Chondrocyte (in vitro differentiated cells): ENCODE results near the gene KRT4. TPM values are rescaled to one million over a fixed set of nuclear protein-coding genes. Genes with fewer than 3 reads are reported as not detected.
A peak's percentile ranks its signal among the peaks of the same experiment; 100 is the strongest.

Experiments used
- DNase-seq: peaks from one replicate; pipeline ENCODE4 v3.0.0; 2021; ENCODE audit warnings: mixed read lengths, low spot score
- H3K27ac Mint-ChIP-seq: one replicate; pipeline ENCODE4 v1.8.0; 2021; ENCODE audit warnings: mild to moderate bottlenecking, moderate library complexity, mixed read lengths; ENCODE audit not compliant: unreplicated experiment
- H3K27me3 Mint-ChIP-seq: 2 replicates; pipeline ENCODE4 v1.8.0; 2021; ENCODE audit warnings: low read depth, mixed read lengths
- H3K36me3 Mint-ChIP-seq: 2 replicates; pipeline ENCODE4 v1.8.0; 2021; ENCODE audit warnings: low read depth, mixed read lengths
- H3K4me1 Mint-ChIP-seq: 2 replicates; pipeline ENCODE4 v1.8.0; 2021; ENCODE audit warnings: low read depth, mild to moderate bottlenecking, mixed read lengths
- H3K4me3 Mint-ChIP-seq: one replicate; pipeline ENCODE4 v1.8.0; 2021; ENCODE audit warnings: mild to moderate bottlenecking, moderate library complexity, mixed read lengths; ENCODE audit not compliant: unreplicated experiment
- H3K9me3 Mint-ChIP-seq: 2 replicates; pipeline ENCODE4 v1.8.0; 2021; ENCODE audit warnings: low read depth, mixed read lengths
- total RNA-seq: library from RNA; stranded (reverse); gene quantifications from 3 replicates; pipeline ENCODE4 v1.2.1, GENCODE V29; 2021
- TF ChIP-seq, protein P1 (sequence below): fragments of 200-600 bp; sonication (generic); IDR thresholded peaks from 2 replicates; pipeline ENCODE4 v1.5.0; 2021; ENCODE audit warnings: antibody characterized with exemption, mild to moderate bottlenecking, moderate library complexity

Gene KRT4
- total RNA-seq, 1 donor from 2014 or later, result 0.90 TPM

GRCh38 chr12:52836042-52836466 lies 22.1 kb upstream of the KRT4 start:
- no peak overlapping the region for H3K4me3 Mint-ChIP-seq
- peaks cover 2% of the 10 kb centered on the region for H3K27me3 Mint-ChIP-seq
- peak; percentile 75 for DNase-seq

DNA sequence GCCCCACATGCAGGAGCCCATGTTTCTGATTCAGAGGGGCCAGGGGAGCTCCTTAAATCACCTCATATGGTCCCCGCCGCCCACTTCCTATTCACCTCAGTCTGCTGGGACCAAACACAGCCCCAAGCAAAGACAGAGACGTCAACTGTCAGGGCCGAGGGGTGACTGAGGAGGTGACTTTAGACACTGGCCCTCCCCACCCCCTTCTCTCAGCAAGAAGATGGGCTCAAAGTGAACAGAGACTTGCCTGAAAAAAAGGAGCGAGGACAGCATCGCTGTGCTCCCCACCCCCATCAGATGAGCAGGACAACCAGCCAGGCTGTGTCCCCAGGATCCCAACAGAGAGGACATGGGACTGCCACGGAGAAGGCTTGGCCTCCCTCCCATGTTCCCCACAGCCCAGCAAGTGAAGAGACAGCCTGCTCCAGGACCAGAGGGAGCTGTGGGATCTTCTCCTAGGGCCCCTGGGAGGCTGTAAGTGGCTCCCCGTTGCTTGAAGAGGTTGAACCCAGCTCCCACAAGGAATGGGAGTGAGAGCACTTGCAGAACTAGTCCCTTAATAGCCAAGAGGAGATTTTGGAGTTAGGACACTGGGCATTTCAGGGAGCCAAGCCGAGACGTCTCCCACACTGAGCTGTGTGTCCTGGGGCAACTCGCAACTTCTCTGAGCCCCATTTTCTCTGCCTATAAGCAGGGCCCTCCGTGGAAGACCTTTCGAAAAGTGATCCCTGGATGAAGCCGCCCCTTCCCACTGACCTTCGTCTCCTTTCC lies 21.5 kb upstream of the KRT4 start:
- TF ChIP-seq, protein P1, sequence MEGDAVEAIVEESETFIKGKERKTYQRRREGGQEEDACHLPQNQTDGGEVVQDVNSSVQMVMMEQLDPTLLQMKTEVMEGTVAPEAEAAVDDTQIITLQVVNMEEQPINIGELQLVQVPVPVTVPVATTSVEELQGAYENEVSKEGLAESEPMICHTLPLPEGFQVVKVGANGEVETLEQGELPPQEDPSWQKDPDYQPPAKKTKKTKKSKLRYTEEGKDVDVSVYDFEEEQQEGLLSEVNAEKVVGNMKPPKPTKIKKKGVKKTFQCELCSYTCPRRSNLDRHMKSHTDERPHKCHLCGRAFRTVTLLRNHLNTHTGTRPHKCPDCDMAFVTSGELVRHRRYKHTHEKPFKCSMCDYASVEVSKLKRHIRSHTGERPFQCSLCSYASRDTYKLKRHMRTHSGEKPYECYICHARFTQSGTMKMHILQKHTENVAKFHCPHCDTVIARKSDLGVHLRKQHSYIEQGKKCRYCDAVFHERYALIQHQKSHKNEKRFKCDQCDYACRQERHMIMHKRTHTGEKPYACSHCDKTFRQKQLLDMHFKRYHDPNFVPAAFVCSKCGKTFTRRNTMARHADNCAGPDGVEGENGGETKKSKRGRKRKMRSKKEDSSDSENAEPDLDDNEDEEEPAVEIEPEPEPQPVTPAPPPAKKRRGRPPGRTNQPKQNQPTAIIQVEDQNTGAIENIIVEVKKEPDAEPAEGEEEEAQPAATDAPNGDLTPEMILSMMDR, result no peak
- H3K4me3 Mint-ChIP-seq, result no peak overlapping the region
- peak overlapping the region; percentile 70 for H3K27ac Mint-ChIP-seq
- peak; percentile 68 for DNase-seq
- H3K36me3 Mint-ChIP-seq, result no peaks in the 10 kb centered on the region
- H3K9me3 Mint-ChIP-seq, result no peaks in the 10 kb centered on the region
- H3K27me3 Mint-ChIP-seq, result peaks cover 2% of the 10 kb centered on the region
- H3K4me1 Mint-ChIP-seq, result peaks cover 27% of the 10 kb centered on the region

More at GRCh38 chr12:52836042-52836466, 22.1 kb upstream of the KRT4 start:
- peak overlapping the region; percentile 70 for H3K27ac Mint-ChIP-seq
- peaks cover 27% of the 10 kb centered on the region for H3K4me1 Mint-ChIP-seq
- TF ChIP-seq, protein P1, result no peak
- no peaks in the 10 kb centered on the region for H3K36me3 Mint-ChIP-seq
- H3K9me3 Mint-ChIP-seq, result no peaks in the 10 kb centered on the region

DNA sequence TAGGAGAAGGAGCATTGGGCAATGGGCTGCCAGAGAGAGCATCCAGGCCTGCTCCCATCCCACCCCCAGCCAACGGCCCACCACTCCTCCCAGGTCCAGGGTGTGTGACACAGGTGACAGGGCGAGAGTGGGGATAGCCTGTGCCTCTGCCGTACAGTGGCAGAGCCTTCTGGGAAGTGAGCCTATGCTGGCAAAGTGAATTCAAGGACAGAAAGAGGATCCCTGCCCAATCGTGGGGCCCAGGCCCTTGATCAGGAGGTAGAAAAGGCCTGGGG lies 20.7 kb upstream of the KRT4 start:
- H3K36me3 Mint-ChIP-seq, result no peaks in the 10 kb centered on the region
- no peaks in the 10 kb centered on the region for H3K27me3 Mint-ChIP-seq
- TF ChIP-seq, protein P1, result no peak
- no peak overlapping the region for H3K27ac Mint-ChIP-seq
- peak; percentile 61 for DNase-seq
- no peak overlapping the region for H3K4me3 Mint-ChIP-seq
- H3K4me1 Mint-ChIP-seq, result peaks cover 27% of the 10 kb centered on the region
- no peaks in the 10 kb centered on the region for H3K9me3 Mint-ChIP-seq

DNA sequence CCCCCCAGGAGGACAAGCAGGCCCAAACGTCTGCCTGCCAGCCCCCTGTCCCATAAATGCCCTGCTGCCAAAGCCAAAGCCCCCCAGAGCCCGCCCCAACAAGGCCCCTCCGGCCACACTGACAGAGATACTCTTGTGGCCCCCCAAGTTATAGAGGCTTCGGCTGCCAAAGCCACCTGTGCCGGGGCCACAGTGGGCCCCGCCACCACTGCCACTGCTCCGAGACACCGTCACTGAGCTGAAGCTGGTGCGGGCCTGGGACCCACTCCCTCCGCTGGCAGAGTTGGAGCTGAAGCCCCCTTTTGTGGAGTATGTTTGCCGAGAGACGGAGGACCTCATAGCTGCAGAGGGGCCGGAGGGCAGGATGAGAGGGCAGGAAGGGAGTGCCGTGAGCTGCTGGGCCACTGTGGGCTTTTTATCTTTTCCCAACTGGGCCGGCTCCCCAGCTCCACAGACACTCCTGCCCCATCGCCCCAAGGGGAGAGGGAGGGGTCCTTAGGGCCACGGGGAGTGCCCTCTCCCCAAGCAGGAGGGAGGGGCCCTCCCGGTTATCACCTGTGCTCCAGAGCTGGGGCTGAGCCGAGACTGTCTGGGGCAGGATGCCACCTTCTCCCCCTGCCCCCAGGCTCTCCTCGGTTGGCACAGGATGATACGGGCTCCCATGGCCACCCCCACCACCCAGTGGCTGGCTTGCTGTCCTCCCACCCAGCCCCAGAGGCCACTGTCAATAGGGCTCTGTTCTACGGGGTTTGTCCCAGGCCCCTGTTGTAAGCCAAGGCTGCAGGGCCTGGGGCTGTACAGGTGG lies 20.2 kb upstream of the KRT4 start, which contains the start of gene KRT79:
Gene KRT79 (minus strand): TSS at position 390 of the 805 bp plus-strand sequence. CDS start 51 bp downstream, at position 339.
- no peak within 1 kb of the TSS for H3K4me3 Mint-ChIP-seq
- peak; percentile 77 for DNase-seq
- no peaks in the 10 kb centered on the region for H3K27me3 Mint-ChIP-seq
- TF ChIP-seq, protein P1, result no peak
- H3K4me1 Mint-ChIP-seq, result peaks cover 27% of the 10 kb centered on the region
- H3K9me3 Mint-ChIP-seq, result no peaks in the 10 kb centered on the region
- H3K36me3 Mint-ChIP-seq, result no peaks in the 10 kb centered on the region
- no peak within 1 kb of the TSS for H3K27ac Mint-ChIP-seq
